Stomach (tissue), 9 donors: ENCODE results near the gene AFDN. TPM values are rescaled to one million over a fixed set of nuclear protein-coding genes. Genes with fewer than 3 reads are reported as not detected.

Experiments used
- DNase-seq, 2 donors: peaks; one replicate each; pipeline versions ENCODE4 v3.0.0 to v3.0.0-alpha.2; 2013 to 2019
- H3K27ac ChIP-seq, 5 donors: fragments of 200-600 bp in 4 of 5; sonication (generic) in 4 of 5; one replicate each; pipeline ENCODE4 v1.5.1; 2013 to 2019; ENCODE audit warnings: mild to moderate bottlenecking in 1 of 5, moderate library complexity in 1 of 5
- H3K27me3 ChIP-seq, 3 donors: fragments of 200-600 bp; sonication (generic); one replicate each; pipeline ENCODE4 v1.5.1; 2017 to 2019; ENCODE audit warnings: mixed run types in 1 of 3
- H3K36me3 ChIP-seq, 4 donors: fragments of 200-600 bp; sonication (generic); 1 replicate in 3 of 4; 2 replicates in 1 of 4; pipeline ENCODE4 v1.5.1; 2016 to 2019
- H3K4me1 ChIP-seq, 4 donors: fragments of 200-600 bp; sonication (generic); one replicate each; pipeline ENCODE4 v1.5.1; 2016 to 2019
- H3K4me3 ChIP-seq, 4 donors: fragments of 200-600 bp; sonication (generic) in 3 of 4; one replicate each; pipeline ENCODE4 v1.5.1; 2016 to 2019; ENCODE audit warnings: mild to moderate bottlenecking in 1 of 4
- H3K9me3 ChIP-seq, 4 donors: fragments of 200-600 bp; sonication (generic); one replicate each; pipeline ENCODE4 v1.5.1; 2016 to 2019
- CTCF ChIP-seq, 7 experiments: fragments of 450-650 bp in 4 of 7; fragments of 200-600 bp in 3 of 7; sonication (generic) in 3 of 7; IDR thresholded peaks; one replicate each; pipeline ENCODE4 v1.5.1; 2016 to 2019; ENCODE audit warnings: antibody characterized with exemption in 7 of 7, control low read depth in 2 of 7, mild to moderate bottlenecking in 1 of 7
- EP300 ChIP-seq: sonication (generic); formaldehyde crosslinking; IDR thresholded peaks from one replicate; pipeline ENCODE4 v1.6.1; 2017; ENCODE audit warnings: antibody characterized with exemption
- POLR2A ChIP-seq, 4 donors: fragments of 450-650 bp; IDR thresholded peaks; one replicate each; pipeline ENCODE4 v1.6.1; 2016; ENCODE audit warnings: antibody characterized with exemption in 4 of 4, control low read depth in 2 of 4, mild to moderate bottlenecking in 1 of 4, moderate library complexity in 1 of 4
- POLR2AphosphoS5 ChIP-seq, 3 donors: sonication (generic); formaldehyde crosslinking; IDR thresholded peaks; one replicate each; pipeline ENCODE4 v1.6.1; 2016; ENCODE audit warnings: antibody characterized with exemption in 3 of 3
- WGBS, 5 donors: extraction: QIAGEN DNeasy Blood & Tissue Kit in 3 of 5; methylation state at CpG; one replicate each; pipeline versions ENCODE4 v1.1.5 to v1.1.7; 2013 to 2018; 5-methylcytosine and 5-hydroxymethylcytosine counted together
- intact Hi-C: fragments of 100-400 bp; cut with DNase I; formaldehyde crosslinking; loops from one replicate; pipeline ENCODE4 v1.15.1; 2023; ENCODE audit warnings: low total_unique reads
- polyA plus RNA-seq, 3 donors: library from polyadenylated mRNA; stranded (reverse); fragments of 200-250 nt; gene quantifications; one replicate each; pipeline ENCODE4 v1.2.3, GENCODE V29; 2013
- total RNA-seq, 5 donors: library from RNA; depleted of rRNA; stranded (reverse); fragments of >200 nt; gene quantifications; one replicate each; pipeline versions ENCODE4 v1.1.0 to v1.2.3, GENCODE V29; 2014 to 2016
- donor health status: healthy with polysubstance abuse.
- donor health status: Bipolar disorder and iron deficiency.
- donor health status: healthy.

AFDN gene
- total and polyA plus RNA-seq, 8 donors, result 24.8 to 521 (median 114) TPM

- H3K4me1 ChIP-seq, result peaks cover 0 to 30% (median 10%) of the 10 kb centered on the region in 4 donors
- no peaks in the 10 kb centered on the region for H3K27me3 ChIP-seq
- DNase-seq, result no peak
- TF ChIP-seq POLR2A (IDR thresholded peaks at IDR 0.05) (no peak), CTCF (IDR thresholded peaks at IDR 0.05) (no peak), EP300 (no peak), POLR2AphosphoS5 (IDR thresholded peaks at IDR 0.05) (no peak)
- no peaks in the 10 kb centered on the region for H3K36me3 ChIP-seq
- WGBS, 5 donors, result 91 to 93% (median 92%) methylated on average over 35 to 43 of the region's 43 CpGs
- no peak overlapping the region for H3K27ac ChIP-seq
- intact Hi-C loops, result no loop called here
- H3K9me3 ChIP-seq, result no peaks in the 10 kb centered on the region
- no peak overlapping the region for H3K4me3 ChIP-seq
These were observed 151.2 kb downstream of the AFDN start for GRCh38 chr6:167977717-167978467.

GRCh38 chr6:167978607-167979006 lies 151.9 kb downstream of the AFDN start:
- DNase-seq, result no peak
- intact Hi-C loops, result no loop called here
- Histone ChIP-seq H3K27ac (no peak overlapping the region), H3K4me3 (no peak overlapping the region), H3K36me3 (no peaks in the 10 kb centered on the region), H3K9me3 (no peaks in the 10 kb centered on the region), H3K27me3 (no peaks in the 10 kb centered on the region), H3K4me1 (peaks cover 0 to 24% (median 7%) of the 10 kb centered on the region in 4 donors)
- 64 to 74% (median 70%) methylated on average over 7 of the region's 7 CpGs for WGBS, 5 donors
- TF ChIP-seq POLR2A (IDR thresholded peaks at IDR 0.05) (no peak), POLR2AphosphoS5 (IDR thresholded peaks at IDR 0.05) (no peak), CTCF (IDR thresholded peaks at IDR 0.05) (no peak), EP300 (no peak)

GRCh38 chr6:167979436-167980139 lies 152.9 kb downstream of the AFDN start:
- no peaks in the 10 kb centered on the region for H3K36me3 ChIP-seq
- no peak overlapping the region for H3K27ac ChIP-seq
- DNase-seq, result no peak
- TF ChIP-seq CTCF (IDR thresholded peaks at IDR 0.05), result no peak
- TF ChIP-seq POLR2A (IDR thresholded peaks at IDR 0.05), result no peak
- no peak for TF ChIP-seq POLR2AphosphoS5 (IDR thresholded peaks at IDR 0.05)
- no peak for TF ChIP-seq EP300
- WGBS, 5 donors, result 79 to 88% (median 86%) methylated on average over 12 of the region's 12 CpGs
- no peaks in the 10 kb centered on the region for H3K27me3 ChIP-seq
- no peaks in the 10 kb centered on the region for H3K9me3 ChIP-seq
- peaks cover 0 to 14% (median 6%) of the 10 kb centered on the region in 4 donors for H3K4me1 ChIP-seq
- no peak overlapping the region for H3K4me3 ChIP-seq
- intact Hi-C loops, result no loop called here

- Histone ChIP-seq H3K4me1 (no peaks in the 10 kb centered on the region), H3K9me3 (no peaks in the 10 kb centered on the region), H3K4me3 (no peak overlapping the region), H3K36me3 (no peaks in the 10 kb centered on the region), H3K27me3 (no peaks in the 10 kb centered on the region), H3K27ac (no peak overlapping the region)
- TF ChIP-seq EP300 (no peak), POLR2A (IDR thresholded peaks at IDR 0.05) (no peak), POLR2AphosphoS5 (IDR thresholded peaks at IDR 0.05) (no peak), CTCF (IDR thresholded peaks at IDR 0.05) (no peak)
- intact Hi-C loops, result no loop called here
- 58 to 69% (median 67%) methylated on average over 3 of the region's 3 CpGs for WGBS, 5 donors
- DNase-seq, result no peak
These were observed 154.3 kb downstream of the AFDN start for GRCh38 chr6:167980911-167981580.
